Neural progenitor cell (in vitro differentiated cells): Measurements from ENCODE around the gene TMEM247. TPM values are rescaled to one million over a fixed set of nuclear protein-coding genes. Genes with fewer than 3 reads are reported as not detected.

ENCODE experiments used
- DNase-seq: peaks from one replicate; pipeline ENCODE4 v3.0.0-alpha.2; 2016; ENCODE audit warnings: low spot score
- H2AFZ ChIP-seq: fragments of 200-600 bp; sonication (generic); replicated peaks from 2 replicates; pipeline ENCODE4 v1.6.1; 2016; ENCODE audit warnings: antibody characterized with exemption
- H3F3A ChIP-seq: fragments of 200-600 bp; sonication (generic); 2 replicates; pipeline ENCODE4 v1.6.1; 2016; ENCODE audit warnings: antibody characterized with exemption, low read depth
- H3K27ac ChIP-seq: fragments of 200-600 bp; sonication (generic); 2 replicates; pipeline ENCODE4 v1.5.1; 2016; ENCODE audit warnings: mild to moderate bottlenecking
- H3K27me3 ChIP-seq: fragments of 200-600 bp; sonication (generic); 2 replicates; pipeline ENCODE4 v1.6.1; 2016; ENCODE audit warnings: mild to moderate bottlenecking, moderate library complexity
- H3K36me3 ChIP-seq: fragments of 200-600 bp; sonication (generic); 2 replicates; pipeline ENCODE4 v1.5.1; 2016
- H3K4me1 ChIP-seq: fragments of 200-600 bp; sonication (generic); 2 replicates; pipeline ENCODE4 v1.6.1; 2016; ENCODE audit warnings: mixed run types
- H3K4me2 ChIP-seq: fragments of 200-600 bp; sonication (generic); 2 replicates; pipeline ENCODE4 v1.6.1; 2016
- H3K4me3 ChIP-seq: fragments of 200-600 bp; sonication (generic); 2 replicates; pipeline ENCODE4 v1.5.1; 2016
- H3K79me2 ChIP-seq: fragments of 200-600 bp; sonication (generic); 2 replicates; pipeline ENCODE4 v1.6.1; 2016; ENCODE audit warnings: low read depth
- H3K9ac ChIP-seq: fragments of 200-600 bp; sonication (generic); 2 replicates; pipeline ENCODE4 v1.6.1; 2016
- H3K9me3 ChIP-seq: fragments of 200-600 bp; sonication (generic); 2 replicates; pipeline ENCODE4 v1.5.1; 2016; ENCODE audit warnings: low read depth
- H4K20me1 ChIP-seq: fragments of 200-600 bp; sonication (generic); 2 replicates; pipeline ENCODE4 v1.6.1; 2016; ENCODE audit warnings: low read depth
- H3K27ac Mint-ChIP-seq: 3 replicates; pipeline ENCODE4 v1.8.0; 2021; ENCODE audit warnings: mixed read lengths
- H3K27me3 Mint-ChIP-seq: 2 replicates; pipeline ENCODE4 v1.8.0; 2022; ENCODE audit warnings: low read depth, mild to moderate bottlenecking, inconsistent platforms, moderate library complexity, mixed read lengths; ENCODE audit not compliant: insufficient read depth
- H3K36me3 Mint-ChIP-seq: 3 replicates; pipeline ENCODE4 v1.8.0; 2021; ENCODE audit warnings: mixed read lengths
- H3K4me1 Mint-ChIP-seq: 3 replicates; pipeline ENCODE4 v1.8.0; 2021; ENCODE audit warnings: mixed read lengths
- H3K4me3 Mint-ChIP-seq: 3 replicates; pipeline ENCODE4 v1.8.0; 2021; ENCODE audit warnings: mild to moderate bottlenecking, moderate library complexity, mixed read lengths
- H3K9me3 Mint-ChIP-seq: 3 replicates; pipeline ENCODE4 v1.8.0; 2020; ENCODE audit warnings: mixed read lengths
- CTCF ChIP-seq: fragments of 200-600 bp; sonication (generic); IDR thresholded peaks from 2 replicates; pipeline ENCODE4 v1.5.1; 2017; ENCODE audit warnings: antibody characterized with exemption, mild to moderate bottlenecking
- EZH2 ChIP-seq: fragments of 200-600 bp; sonication (generic); IDR thresholded peaks from 2 replicates; pipeline ENCODE4 v1.6.1; 2017; ENCODE audit warnings: antibody characterized with exemption, mild to moderate bottlenecking, moderate library complexity
- EZH2phosphoT487 ChIP-seq: fragments of 200-600 bp; sonication (generic); IDR thresholded peaks from 2 replicates; pipeline ENCODE4 v1.6.1; 2017; ENCODE audit warnings: antibody characterized with exemption
- total RNA-seq: library from RNA; depleted of rRNA; stranded (reverse); fragments of >200 nt; gene quantifications from 2 replicates; pipeline ENCODE4 v1.2.3, GENCODE V29; 2015; ENCODE audit warnings: low replicate concordance

TMEM247 gene
- total RNA-seq, 1 donor from 2014 or later: not detected

- Histone ChIP-seq H3K36me3 (no peaks in the 10 kb centered on the region), H4K20me1 (no peaks in the 10 kb centered on the region), H2AFZ (no peak overlapping the region), H3K9me3 (no peaks in the 10 kb centered on the region), H3K79me2 (no peaks in the 10 kb centered on the region), H3K4me3 (no peak overlapping the region), H3K27me3 (no peaks in the 10 kb centered on the region), H3F3A (no peaks in the 10 kb centered on the region), H3K4me1 (peaks cover 10% of the 10 kb centered on the region), H3K9ac (no peak overlapping the region), H3K4me2 (no peak overlapping the region), H3K27ac (no peak overlapping the region)
- no peak overlapping the region for H3K27ac Mint-ChIP-seq
- peaks cover 8% of the 10 kb centered on the region for H3K9me3 Mint-ChIP-seq
- H3K4me1 Mint-ChIP-seq: no peaks in the 10 kb centered on the region
- H3K36me3 Mint-ChIP-seq: no peaks in the 10 kb centered on the region
- DNase-seq: no peak
- TF ChIP-seq CTCF (no peak), EZH2phosphoT487 (no peak), EZH2 (no peak)
- H3K27me3 Mint-ChIP-seq: peaks cover 2% of the 10 kb centered on the region
- H3K4me3 Mint-ChIP-seq: no peak overlapping the region
These were observed 33.8 kb upstream of the TMEM247 start for GRCh38 chr2:46445556-46445955.

DNA sequence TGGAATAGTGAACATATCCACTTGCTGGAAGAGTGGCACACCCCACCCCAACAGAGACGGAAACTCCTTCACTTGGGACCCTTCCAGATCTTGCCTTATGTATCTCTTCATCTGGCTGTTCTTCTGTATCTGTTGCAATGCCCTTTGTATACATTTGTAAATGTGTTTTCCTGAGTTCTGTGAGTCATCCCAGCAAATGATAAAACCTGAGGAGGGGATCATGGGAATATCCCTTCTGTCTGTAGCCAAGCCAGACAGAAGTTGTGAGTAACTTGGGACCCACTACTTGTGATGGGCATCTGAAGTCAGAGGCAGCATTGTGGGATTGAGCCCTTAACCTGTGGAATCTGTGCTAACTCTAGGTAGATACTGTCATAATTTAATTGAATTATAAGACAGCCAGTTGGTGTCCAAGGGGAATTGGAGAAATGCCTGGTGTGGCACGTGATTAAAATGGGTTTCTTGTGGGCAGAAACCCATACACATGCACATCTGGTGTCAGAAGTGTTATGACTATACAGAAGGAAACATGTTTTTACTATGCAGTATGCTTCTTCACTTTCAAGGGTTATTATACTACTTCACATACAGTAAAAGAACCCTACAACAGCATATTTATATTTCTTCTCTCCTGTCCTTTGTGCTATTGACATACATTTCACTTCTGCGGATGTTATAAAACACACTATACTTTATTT is 32.3 kb upstream of the TMEM247 start:
- TF ChIP-seq CTCF (no peak), EZH2phosphoT487 (no peak), EZH2 (no peak)
- H3K4me3 Mint-ChIP-seq: no peak overlapping the region

DNA sequence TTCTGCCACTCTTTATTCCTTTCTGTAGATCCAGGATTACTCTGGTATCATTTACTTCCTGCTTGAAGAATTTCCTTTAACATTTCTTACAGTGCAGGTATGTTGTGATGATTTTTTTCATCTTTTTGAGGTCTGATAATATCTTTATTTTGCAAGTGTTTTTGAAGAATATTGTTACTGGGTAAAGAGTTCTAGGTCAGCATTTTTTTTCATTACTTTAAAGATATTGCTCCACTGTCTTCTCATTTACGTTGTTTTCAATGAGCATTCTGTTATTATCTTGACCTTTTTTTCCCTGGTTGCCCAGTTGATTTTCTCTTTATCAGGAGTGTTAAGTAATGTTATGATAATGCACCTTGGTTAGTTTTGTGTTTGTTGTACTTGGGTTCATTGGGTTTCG is 31.7 kb upstream of the TMEM247 start:
- peaks cover 10% of the 10 kb centered on the region for H3K4me1 ChIP-seq
- no peak overlapping the region for H3K9ac ChIP-seq
- Mint-ChIP-seq H3K27ac (no peak overlapping the region), H3K9me3 (peaks cover 8% of the 10 kb centered on the region), H3K4me3 (no peak overlapping the region), H3K36me3 (no peaks in the 10 kb centered on the region), H3K4me1 (no peaks in the 10 kb centered on the region), H3K27me3 (peaks cover 2% of the 10 kb centered on the region)
- H4K20me1 ChIP-seq: no peaks in the 10 kb centered on the region
- no peak overlapping the region for H3K4me2 ChIP-seq
- DNase-seq: no peak
- no peaks in the 10 kb centered on the region for H3K27me3 ChIP-seq
- TF ChIP-seq CTCF (no peak), EZH2 (no peak), EZH2phosphoT487 (no peak)
- H3K9me3 ChIP-seq: no peaks in the 10 kb centered on the region
- no peaks in the 10 kb centered on the region for H3K36me3 ChIP-seq
- H3F3A ChIP-seq: no peaks in the 10 kb centered on the region
- no peaks in the 10 kb centered on the region for H3K79me2 ChIP-seq
- H2AFZ ChIP-seq: no peak overlapping the region
- no peak overlapping the region for H3K27ac ChIP-seq
- H3K4me3 ChIP-seq: no peak overlapping the region

More for the DNA sequence above, 32.3 kb upstream of the TMEM247 start:
- no peak overlapping the region for H2AFZ ChIP-seq
- Mint-ChIP-seq H3K9me3 (peaks cover 8% of the 10 kb centered on the region), H3K4me1 (no peaks in the 10 kb centered on the region), H3K27ac (no peak overlapping the region), H3K27me3 (peaks cover 2% of the 10 kb centered on the region), H3K36me3 (no peaks in the 10 kb centered on the region)
- H3K36me3 ChIP-seq: no peaks in the 10 kb centered on the region
- no peak overlapping the region for H3K27ac ChIP-seq
- DNase-seq: no peak
- H3F3A ChIP-seq: no peaks in the 10 kb centered on the region
- H3K4me1 ChIP-seq: peaks cover 10% of the 10 kb centered on the region
- no peaks in the 10 kb centered on the region for H3K27me3 ChIP-seq
- H4K20me1 ChIP-seq: no peaks in the 10 kb centered on the region
- no peak overlapping the region for H3K4me3 ChIP-seq
- no peak overlapping the region for H3K4me2 ChIP-seq
- H3K9ac ChIP-seq: no peak overlapping the region
- H3K79me2 ChIP-seq: no peaks in the 10 kb centered on the region
- no peaks in the 10 kb centered on the region for H3K9me3 ChIP-seq
